HG03064 (cell line): Measurements from ENCODE around the gene OGA.

Source experiments
- ATAC-seq: cut with Tn5 transposase; IDR thresholded peaks from one replicate; pipeline ENCODE4 v1.9.1; 2021; ENCODE audit warnings: low read depth; ENCODE audit not compliant: unreplicated experiment

The OGA gene

DNA sequence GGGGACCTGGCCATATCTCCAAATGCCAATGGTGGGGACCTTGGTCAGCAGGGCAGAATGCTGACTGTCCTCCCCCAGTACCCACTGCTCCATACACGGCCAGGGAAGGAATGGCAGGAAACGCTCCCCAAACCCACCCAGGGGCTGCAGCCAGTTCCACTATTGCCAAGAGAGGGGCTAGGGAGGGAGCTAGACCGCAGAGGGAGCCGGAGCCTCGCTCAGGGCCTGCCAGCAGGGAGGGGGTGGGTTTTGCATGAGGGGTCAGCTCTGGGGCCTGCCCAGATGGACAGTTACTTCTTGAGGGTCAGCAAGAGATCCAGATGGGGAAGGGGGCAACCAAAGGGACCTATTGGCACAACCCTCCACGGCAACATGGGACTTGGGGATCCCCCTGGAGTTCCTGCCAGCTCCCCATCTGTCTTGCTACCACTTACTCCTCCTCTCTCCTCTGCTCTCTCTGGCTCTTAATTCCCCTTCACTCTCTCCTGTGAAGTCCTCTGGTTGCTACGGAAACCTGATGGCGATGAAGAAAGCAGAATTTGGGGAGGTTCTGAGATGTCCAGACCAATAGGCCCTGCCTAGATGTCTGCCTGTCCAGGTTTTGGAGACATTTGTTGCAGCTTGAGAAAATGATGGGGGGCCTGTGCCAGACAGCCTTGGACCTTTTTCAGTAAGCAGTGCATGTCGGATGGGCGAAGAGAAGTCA lies 55.0 kb downstream of the OGA start:
- no peak for ATAC-seq

GRCh38 chr10:101762736-101763135 lies 55.5 kb downstream of the OGA start:
- no peak for ATAC-seq

DNA sequence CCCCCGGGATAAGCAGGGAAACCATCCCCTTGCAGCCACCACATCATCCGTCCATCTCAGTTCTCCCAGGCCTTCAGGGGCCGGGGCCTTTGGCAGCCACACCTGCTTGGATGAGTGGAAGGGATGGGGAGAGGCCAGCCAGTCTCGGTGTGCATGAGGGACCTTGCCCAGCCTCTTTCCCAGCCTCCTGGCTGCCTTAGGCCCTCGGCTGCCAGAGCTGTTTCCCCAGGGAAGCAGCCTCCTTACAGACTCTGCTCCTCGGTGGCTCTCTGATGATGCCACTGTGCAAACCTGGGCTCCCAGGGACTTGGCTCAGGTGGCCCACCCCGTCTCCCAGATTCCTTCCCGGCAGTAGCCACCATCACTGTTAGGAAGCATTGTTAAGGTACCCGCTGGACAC lies 57.0 kb downstream of the OGA start:
- no peak for ATAC-seq

GRCh38 chr10:101760510-101760909 lies 57.7 kb downstream of the OGA start:
- ATAC-seq = no peak

DNA sequence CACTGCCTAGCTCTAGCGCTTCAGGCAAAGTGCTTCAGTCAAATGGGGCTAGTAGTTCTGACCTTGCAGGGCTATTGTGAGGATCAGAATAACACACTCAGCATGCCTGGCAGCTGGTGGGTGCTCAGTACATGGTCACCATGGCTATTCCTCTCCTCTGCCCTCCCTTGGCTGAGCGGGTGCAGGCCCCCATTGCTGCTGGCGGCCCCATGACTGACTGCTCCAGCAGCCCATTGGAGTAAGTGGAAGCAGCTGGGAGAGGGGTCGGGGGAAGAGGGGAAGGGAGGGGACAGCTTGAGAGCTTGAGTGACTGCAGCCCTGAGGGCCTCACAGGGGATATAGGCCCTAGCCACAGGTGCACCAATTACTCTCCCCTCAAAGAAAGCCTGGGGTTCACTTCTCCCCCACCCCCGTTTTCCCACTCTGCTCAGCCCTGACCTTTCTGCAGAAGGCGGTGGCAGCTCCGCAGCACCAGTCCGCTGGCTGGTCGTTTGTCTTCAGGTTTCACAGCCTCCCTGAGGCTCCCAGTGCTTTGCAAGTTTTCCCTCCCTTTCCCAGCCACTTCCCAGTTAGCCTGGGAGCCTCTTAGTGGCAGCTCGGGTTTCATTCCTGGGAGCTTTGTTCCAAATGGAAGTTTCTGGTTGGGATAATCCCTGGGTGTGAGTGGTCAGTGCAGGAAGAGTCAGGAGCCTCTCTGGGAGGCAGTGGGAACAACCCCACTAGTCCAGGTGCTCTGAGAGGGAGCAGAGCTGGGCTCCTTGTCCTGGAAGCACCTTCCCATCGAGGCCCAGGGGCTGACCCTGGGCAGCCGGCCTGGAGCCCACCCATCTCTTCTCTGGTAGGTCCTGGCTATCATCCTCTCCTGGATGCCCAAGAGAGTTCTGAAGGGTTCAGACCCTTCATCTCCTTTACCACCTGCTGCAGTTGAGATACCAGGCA lies 58.7 kb downstream of the OGA start:
- no peak for ATAC-seq

GRCh38 chr10:101758858-101759257 lies 59.4 kb downstream of the OGA start:
- ATAC-seq = no peak

DNA sequence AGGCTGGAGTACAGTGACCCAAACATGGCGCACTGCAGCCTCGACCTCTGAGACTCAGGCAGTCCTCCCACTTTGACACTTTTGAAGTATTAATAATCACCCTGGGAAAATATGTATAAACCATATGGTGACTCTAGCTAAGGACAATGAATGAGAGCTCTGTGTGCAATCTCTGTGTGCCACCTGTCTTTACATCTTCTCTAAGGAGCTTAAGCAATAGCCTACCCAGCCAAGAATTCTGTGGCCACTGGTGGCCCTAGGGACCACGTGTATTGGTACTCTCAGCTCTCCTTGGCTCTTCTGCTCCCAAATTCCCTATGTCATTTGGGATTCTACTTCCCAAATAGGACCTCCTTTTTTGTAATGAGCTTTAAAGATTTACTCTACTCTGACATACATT lies 66.0 kb downstream of the OGA start:
- ATAC-seq = no peak

DNA sequence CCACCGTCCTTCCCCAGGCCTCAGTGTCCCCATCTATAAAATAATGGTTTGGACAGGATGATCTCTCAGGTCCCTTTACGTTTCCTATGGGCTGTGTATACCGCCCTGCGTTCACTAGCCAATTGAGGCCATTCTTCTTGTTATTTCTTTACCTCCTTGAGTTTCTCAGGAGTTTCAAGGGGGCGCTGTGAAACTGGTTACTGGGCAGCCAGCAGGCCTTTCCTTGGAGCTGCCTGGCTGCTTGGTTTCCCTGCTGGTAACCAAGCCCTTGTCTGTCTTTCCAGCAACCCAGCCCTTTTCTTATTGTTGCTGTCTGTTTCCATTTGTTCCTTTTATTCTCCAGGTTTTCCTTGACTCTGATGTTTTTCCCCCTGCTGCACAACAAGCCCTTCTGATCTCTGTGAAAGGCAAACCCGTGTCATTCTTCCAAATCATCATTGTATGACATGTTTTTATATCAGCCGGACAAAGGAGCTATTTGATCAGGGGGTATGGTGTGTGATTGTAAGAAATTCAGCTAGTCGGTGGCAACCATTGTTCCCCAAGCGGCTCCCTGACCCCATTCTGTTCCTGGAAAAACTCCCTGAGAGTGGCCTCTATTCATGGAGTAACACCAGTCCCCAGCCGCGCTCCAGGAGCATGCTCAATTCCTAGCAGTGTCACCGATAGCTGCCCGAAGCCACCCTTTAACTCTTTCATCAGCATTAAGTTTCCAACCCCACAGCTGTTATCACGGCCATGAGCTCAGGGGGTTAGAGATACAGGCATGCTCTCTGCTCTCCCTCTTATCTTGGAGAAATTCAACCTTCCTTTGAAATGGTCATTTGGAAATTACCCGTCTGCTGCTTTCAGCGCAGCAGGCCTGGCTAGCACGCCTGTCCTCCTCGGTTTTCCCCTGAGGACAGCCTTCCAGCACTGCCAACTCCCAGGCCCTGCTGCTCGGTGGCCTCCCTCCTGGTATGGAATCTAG lies 68.9 kb downstream of the OGA start:
- no peak for ATAC-seq

GRCh38 chr10:101748496-101748895 lies 69.7 kb downstream of the OGA start:
- no peak for ATAC-seq

- ATAC-seq = no peak
Measured at GRCh38 chr10:101745074-101745696, 73.1 kb downstream of the OGA start.

DNA sequence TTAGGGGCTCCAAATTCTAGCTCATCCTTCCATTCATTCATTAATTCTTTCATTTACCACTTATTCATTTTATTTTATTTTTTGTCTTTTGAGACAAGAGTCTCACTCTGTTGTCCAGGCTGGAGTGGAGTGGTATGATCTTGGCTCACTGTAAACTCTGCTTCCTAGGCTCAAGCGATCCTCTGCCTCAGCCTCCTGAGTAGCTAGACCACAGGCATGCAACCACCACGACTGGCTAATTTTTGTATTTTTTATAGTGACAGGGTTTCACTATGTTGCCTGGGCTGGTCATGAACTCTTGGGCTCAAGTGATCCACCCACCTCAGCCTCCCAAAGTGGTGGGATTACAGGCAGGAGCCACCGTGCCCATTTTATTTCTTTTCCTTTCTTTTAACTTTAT lies 74.0 kb downstream of the OGA start:
- ATAC-seq = no peak

DNA sequence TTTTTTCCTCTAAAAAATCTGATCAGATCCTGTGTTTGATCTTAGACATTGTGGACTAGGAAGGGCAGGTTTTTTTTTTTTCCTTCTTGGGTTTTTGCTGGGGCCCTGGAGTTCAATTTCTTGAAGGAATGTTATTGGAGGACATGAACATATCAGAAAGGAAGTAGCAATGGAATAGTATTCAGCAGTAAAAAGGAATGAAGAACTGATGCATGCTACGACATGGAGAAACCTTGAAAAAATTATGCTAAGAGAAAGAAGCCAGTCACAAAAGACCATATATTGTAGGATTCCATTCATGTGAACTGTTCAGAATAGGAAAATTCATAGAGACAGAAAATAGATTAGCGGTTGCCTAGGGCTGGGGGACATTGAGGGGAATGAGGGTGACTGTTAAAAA lies 76.3 kb downstream of the OGA start:
- ATAC-seq = no peak

GRCh38 chr10:101736666-101737065 lies 81.6 kb downstream of the OGA start:
- no peak for ATAC-seq
